ENCODE measurements around the gene FXYD7. TPM values are rescaled to one million over a fixed set of nuclear protein-coding genes. Genes with fewer than 3 reads are reported as not detected.

Gene FXYD7
- total RNA-seq, 1 experiment from 2014 or later, result 0.71 TPM

DNA sequence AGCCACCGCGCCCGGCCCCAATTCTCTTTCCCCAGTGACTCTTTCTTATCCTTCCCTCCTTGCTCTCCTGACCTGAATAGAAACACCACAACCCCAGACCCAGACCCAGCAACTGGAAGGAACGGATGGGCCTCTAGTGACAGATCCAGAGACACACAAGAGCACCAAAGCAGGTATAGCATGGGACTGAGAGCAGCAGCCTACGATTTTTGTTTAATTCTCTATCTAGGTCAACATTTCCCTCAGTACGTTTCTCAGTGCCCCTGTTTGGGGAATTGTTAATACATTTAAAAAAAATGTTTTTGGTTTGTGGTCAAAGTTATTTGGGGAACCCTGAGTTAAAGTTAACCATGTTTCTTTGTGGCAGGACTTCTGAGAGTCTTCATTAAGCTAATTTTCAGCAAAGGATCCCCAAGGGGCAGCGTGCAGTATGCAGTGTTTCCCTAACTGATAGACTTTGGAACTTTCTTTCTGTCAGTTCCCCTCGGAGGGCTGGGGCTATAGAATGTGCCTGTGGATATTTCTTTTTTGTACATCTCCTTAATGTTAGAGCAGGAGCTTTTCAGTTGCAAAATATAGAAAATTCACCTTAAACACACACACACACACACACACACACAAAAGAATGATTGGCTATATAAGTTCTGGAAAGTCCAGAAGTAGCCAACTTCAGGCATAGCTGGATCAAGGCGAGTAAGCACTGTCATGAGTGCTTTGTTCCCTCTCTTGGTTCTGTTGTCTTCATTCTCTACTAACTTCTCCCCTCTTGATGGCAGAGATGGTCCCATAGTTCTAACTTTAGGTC lies 17.8 kb downstream of the FXYD7 start:
- ChIA-PET CTCF (no interaction called here), POLR2A (no interaction called here), RAD21 (ENCODE audit: low non-redundant PET in 1 of 2, low total read pairs in 2 of 2, uncharacterized antibody in 2 of 2, unreplicated experiment in 2 of 2) (interaction anchor here in 1 of 2 experiments (0.9 kb wide), 1 partner anchor 20 kb away, joined by 3 read pairs; no protein-coding TSS in a partner anchor)
- H3K4me3 ChIP-seq (replicated peaks in 1 of 2; ENCODE audit: low read depth in 1 of 2, low read length in 2 of 2), result no peak overlapping the region
- H3K4me1 ChIP-seq (ENCODE audit: control insufficient read depth in 1 of 2, insufficient read depth in 2 of 2, low read length in 2 of 2), result peaks cover 31 to 58% of the 10 kb centered on the region in 2 experiments
- BruUV-seq (replicated peaks), result TSS peak; percentile 0
- peaks cover 15% of the 10 kb centered on the region; the same call in 1 of the 2 replicates for H3K79me2 ChIP-seq (ENCODE audit: insufficient read depth, low read length)
- no peak overlapping the region for H3K4me2 ChIP-seq (ENCODE audit: low read length)
- H2AFZ ChIP-seq (ENCODE audit: low read depth, low read length, poor library complexity, severe bottlenecking), result no peak overlapping the region
- no peaks in the 10 kb centered on the region for H3K27me3 ChIP-seq (ENCODE audit: insufficient read depth, low read length)
- ATAC-seq (no peak), DNase-seq (ENCODE audit: low read depth, low spot score) (no peak)
- intact Hi-C loops (cut with micrococcal nuclease), result loop anchor here (5.0 kb wide), 1 partner anchor 86 kb away; the partner anchor contains the start of gene LSR
- H3K9ac ChIP-seq (ENCODE audit: low read length), result no peak overlapping the region
- no peak for TF ChIP-seq POLR2A (IDR thresholded peaks at IDR 0.05; ENCODE audit: borderline replicate concordance, extremely low read depth, insufficient read depth, insufficient read length)
- TF ChIP-seq ZBTB33 (IDR thresholded peaks at IDR 0.05; ENCODE audit: extremely low read depth, insufficient replicate concordance, low read length), result no peak
- TF ChIP-seq FOSL1 (IDR thresholded peaks at IDR 0.05; ENCODE audit: low read depth), result no peak
- TF ChIP-seq EGR1 (IDR thresholded peaks at IDR 0.05; ENCODE audit: low read depth), result no peak
- H3K36me3 ChIP-seq (ENCODE audit: control insufficient read depth in 1 of 2, insufficient read depth in 2 of 2, low read length in 2 of 2), result peaks cover 13 to 63% of the 10 kb centered on the region in 2 experiments
- H3K27ac ChIP-seq (ENCODE audit: low read depth, low read length), result no peak overlapping the region
- H3K9me3 ChIP-seq (ENCODE audit: control insufficient read depth in 1 of 2, insufficient read depth in 1 of 2, low read depth in 1 of 2, low read length in 2 of 2), result peaks cover 0 to 4% of the 10 kb centered on the region in 2 experiments; a peak in 1 of 4 replicates
- H4K20me1 ChIP-seq (ENCODE audit: insufficient read depth), result no peaks in the 10 kb centered on the region
- no peaks in the 10 kb centered on the region for H3K9me2 ChIP-seq (ENCODE audit: insufficient read depth)

GRCh38 chr19:35161434-35161743 lies 18.3 kb downstream of the FXYD7 start:
- no peak overlapping the region for H3K27ac ChIP-seq (ENCODE audit: low read depth, low read length)
- H3K36me3 ChIP-seq (ENCODE audit: control insufficient read depth in 1 of 2, insufficient read depth in 2 of 2, low read length in 2 of 2), result peaks cover 13 to 67% of the 10 kb centered on the region in 2 experiments
- no peaks in the 10 kb centered on the region for H4K20me1 ChIP-seq (ENCODE audit: insufficient read depth)
- ChIA-PET POLR2A (no interaction called here), RAD21 (ENCODE audit: low non-redundant PET in 1 of 2, low total read pairs in 2 of 2, uncharacterized antibody in 2 of 2, unreplicated experiment in 2 of 2) (interaction anchor here in 1 of 2 experiments (0.9 kb wide), 1 partner anchor 20 kb away, joined by 3 read pairs; no protein-coding TSS in a partner anchor), CTCF (no interaction called here)
- intact Hi-C loops (cut with micrococcal nuclease), result loop anchor here (5.0 kb wide), 1 partner anchor 86 kb away; the partner anchor contains the start of gene LSR
- peaks cover 31 to 58% of the 10 kb centered on the region in 2 experiments for H3K4me1 ChIP-seq (ENCODE audit: control insufficient read depth in 1 of 2, insufficient read depth in 2 of 2, low read length in 2 of 2)
- DNase-seq (ENCODE audit: low read depth, low spot score) (no peak), ATAC-seq (no peak)
- peaks cover 9% of the 10 kb centered on the region; the same call in 1 of the 2 replicates for H3K79me2 ChIP-seq (ENCODE audit: insufficient read depth, low read length)
- 0 out of 2 replicates have a peak overlapping the region, but pooled peaks have one; percentile 18 for H3K4me2 ChIP-seq (ENCODE audit: low read length)
- BruUV-seq (replicated peaks), result no TSS peak
- no peak overlapping the region for H2AFZ ChIP-seq (ENCODE audit: low read depth, low read length, poor library complexity, severe bottlenecking)
- no peak overlapping the region for H3K4me3 ChIP-seq (replicated peaks in 1 of 2; ENCODE audit: low read depth in 1 of 2, low read length in 2 of 2)
- no peaks in the 10 kb centered on the region for H3K27me3 ChIP-seq (ENCODE audit: insufficient read depth, low read length)
- no peaks in the 10 kb centered on the region for H3K9me2 ChIP-seq (ENCODE audit: insufficient read depth)
- no peak overlapping the region for H3K9ac ChIP-seq (ENCODE audit: low read length)
- peaks cover 0 to 4% of the 10 kb centered on the region in 2 experiments; a peak in 1 of 4 replicates for H3K9me3 ChIP-seq (ENCODE audit: control insufficient read depth in 1 of 2, insufficient read depth in 1 of 2, low read depth in 1 of 2, low read length in 2 of 2)
- no peak for TF ChIP-seq TCF7L2 (IDR thresholded peaks at IDR 0.05; ENCODE audit: borderline replicate concordance, extremely low read depth, insufficient read depth, insufficient read length)
- TF ChIP-seq, protein P1, sequence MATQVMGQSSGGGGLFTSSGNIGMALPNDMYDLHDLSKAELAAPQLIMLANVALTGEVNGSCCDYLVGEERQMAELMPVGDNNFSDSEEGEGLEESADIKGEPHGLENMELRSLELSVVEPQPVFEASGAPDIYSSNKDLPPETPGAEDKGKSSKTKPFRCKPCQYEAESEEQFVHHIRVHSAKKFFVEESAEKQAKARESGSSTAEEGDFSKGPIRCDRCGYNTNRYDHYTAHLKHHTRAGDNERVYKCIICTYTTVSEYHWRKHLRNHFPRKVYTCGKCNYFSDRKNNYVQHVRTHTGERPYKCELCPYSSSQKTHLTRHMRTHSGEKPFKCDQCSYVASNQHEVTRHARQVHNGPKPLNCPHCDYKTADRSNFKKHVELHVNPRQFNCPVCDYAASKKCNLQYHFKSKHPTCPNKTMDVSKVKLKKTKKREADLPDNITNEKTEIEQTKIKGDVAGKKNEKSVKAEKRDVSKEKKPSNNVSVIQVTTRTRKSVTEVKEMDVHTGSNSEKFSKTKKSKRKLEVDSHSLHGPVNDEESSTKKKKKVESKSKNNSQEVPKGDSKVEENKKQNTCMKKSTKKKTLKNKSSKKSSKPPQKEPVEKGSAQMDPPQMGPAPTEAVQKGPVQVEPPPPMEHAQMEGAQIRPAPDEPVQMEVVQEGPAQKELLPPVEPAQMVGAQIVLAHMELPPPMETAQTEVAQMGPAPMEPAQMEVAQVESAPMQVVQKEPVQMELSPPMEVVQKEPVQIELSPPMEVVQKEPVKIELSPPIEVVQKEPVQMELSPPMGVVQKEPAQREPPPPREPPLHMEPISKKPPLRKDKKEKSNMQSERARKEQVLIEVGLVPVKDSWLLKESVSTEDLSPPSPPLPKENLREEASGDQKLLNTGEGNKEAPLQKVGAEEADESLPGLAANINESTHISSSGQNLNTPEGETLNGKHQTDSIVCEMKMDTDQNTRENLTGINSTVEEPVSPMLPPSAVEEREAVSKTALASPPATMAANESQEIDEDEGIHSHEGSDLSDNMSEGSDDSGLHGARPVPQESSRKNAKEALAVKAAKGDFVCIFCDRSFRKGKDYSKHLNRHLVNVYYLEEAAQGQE (IDR thresholded peaks at IDR 0.05; ENCODE audit: low read depth), result no peak
- no peak for TF ChIP-seq SIN3A (IDR thresholded peaks at IDR 0.05; ENCODE audit: low read depth)
- no peak for TF ChIP-seq EZH2 (IDR thresholded peaks at IDR 0.05)
- TF ChIP-seq EZH2phosphoT487 (IDR thresholded peaks at IDR 0.05; ENCODE audit: borderline replicate concordance), result no peak
- no peak for TF ChIP-seq FOSL1 (IDR thresholded peaks at IDR 0.05; ENCODE audit: low read depth)
- TF ChIP-seq YY1 (IDR thresholded peaks at IDR 0.05; ENCODE audit: extremely low read depth, insufficient replicate concordance, low read depth, low read length), result no peak
- TF ChIP-seq EGR1 (IDR thresholded peaks at IDR 0.05; ENCODE audit: low read depth), result no peak
- no peak for TF ChIP-seq ZNF274 (IDR thresholded peaks at IDR 0.05; ENCODE audit: low read depth, low read length)
- no peak for TF ChIP-seq POLR2AphosphoS5 (IDR thresholded peaks at IDR 0.05; ENCODE audit: low read depth, low read length)

Measured in HCT116 (cell line).